SK-N-SH (cell line): Measurements from ENCODE around the gene MRPL14. TPM values are rescaled to one million over a fixed set of nuclear protein-coding genes. Genes with fewer than 3 reads are reported as not detected.

Source experiments
- CTCF ChIA-PET: fragments of 300-600, 350-600 bp; formaldehyde crosslinking; extraction: SDS; loops from one replicate; lab custom pipeline; 2021; lab: Yijun Ruan, JAX
- POLR2A ChIA-PET: fragments of 350-600 bp; sonication (Branson Sonifier 250); formaldehyde crosslinking; extraction: SDS; loops from one replicate; lab custom pipeline; 2020; ENCODE audit warnings: antibody characterized with exemption, inconsistent platforms; lab: Yijun Ruan, JAX
- DNase-seq: peaks from one replicate; pipeline ENCODE4 v3.0.0; 2012
- H2AFZ ChIP-seq: fragments of 200-600 bp; sonication (generic); 2 replicates; pipeline ENCODE4 v1.8.1; 2016; ENCODE audit warnings: antibody characterized with exemption, mild to moderate bottlenecking, low read depth
- H3F3A ChIP-seq: fragments of 200-600 bp; sonication (generic); replicated peaks from 2 replicates; pipeline ENCODE3; 2016; ENCODE audit warnings: antibody characterized with exemption, mild to moderate bottlenecking; ENCODE audit not compliant: insufficient read depth
- H3K27ac ChIP-seq, 2 experiments: fragments of 200-500 bp in 1 of 2; fragments of 200-600 bp in 1 of 2; sonication (Bioruptor generic) in 1 of 2; sonication (generic), shearing (Covaris generic) in 1 of 2; 2 replicates each; pipeline versions ENCODE4 v1.5.1 to v1.6.1; 2014 to 2016; ENCODE audit warnings: low read depth in 2 of 2, inconsistent platforms in 1 of 2, low read length in 1 of 2, mild to moderate bottlenecking in 1 of 2, mixed read lengths in 1 of 2
- H3K27me3 ChIP-seq: fragments of 200-600 bp; sonication (generic), shearing (Covaris generic); 2 replicates; pipeline ENCODE4 v1.6.1; 2016; ENCODE audit warnings: mixed run types; ENCODE audit not compliant: insufficient read depth
- H3K36me3 ChIP-seq, 2 experiments: fragments of 200-500 bp in 1 of 2; fragments of 200-600 bp in 1 of 2; sonication (Bioruptor generic) in 1 of 2; sonication (generic) in 1 of 2; replicated peaks in 1 of 2; 2 replicates each; pipeline versions ENCODE3 to v1.5.1; 2014 to 2016; ENCODE audit warnings: low read length in 1 of 2, mild to moderate bottlenecking in 1 of 2; ENCODE audit not compliant: insufficient read depth in 2 of 2, control insufficient read depth in 1 of 2
- H3K4me1 ChIP-seq, 2 experiments: fragments of 200-500 bp in 1 of 2; fragments of 200-600 bp in 1 of 2; sonication (Bioruptor generic) in 1 of 2; sonication (generic), shearing (Covaris generic) in 1 of 2; 2 replicates each; pipeline versions ENCODE4 v1.5.1 to v1.6.1; 2014 to 2016; ENCODE audit warnings: low read depth in 1 of 2, low read length in 1 of 2, mixed run types in 1 of 2; ENCODE audit not compliant: insufficient read depth in 2 of 2, control insufficient read depth in 1 of 2
- H3K4me2 ChIP-seq: fragments of 200-600 bp; sonication (generic), shearing (Covaris generic); 2 replicates; pipeline ENCODE4 v1.6.1; 2017; ENCODE audit warnings: mixed run types
- H3K4me3 ChIP-seq, 2 experiments: fragments of 200-500 bp in 1 of 2; fragments of 200-600 bp in 1 of 2; sonication (Bioruptor generic) in 1 of 2; sonication (generic), shearing (Covaris generic) in 1 of 2; 2 replicates each; pipeline versions ENCODE4 v1.5.1 to v1.8.1; 2014 to 2016; ENCODE audit warnings: low read depth in 2 of 2, inconsistent platforms in 1 of 2, low read length in 1 of 2, mild to moderate bottlenecking in 1 of 2, mixed read lengths in 1 of 2, moderate library complexity in 1 of 2
- H3K79me2 ChIP-seq: fragments of 200-600 bp; sonication (generic); 2 replicates; pipeline ENCODE4 v1.8.1; 2017; ENCODE audit warnings: mild to moderate bottlenecking; ENCODE audit not compliant: insufficient read depth
- H3K9ac ChIP-seq: fragments of 200-600 bp; sonication (generic); 2 replicates; pipeline ENCODE4 v1.6.1; 2017; ENCODE audit warnings: mixed run types
- H3K9me2 ChIP-seq: fragments of 200-600 bp; sonication (generic); 2 replicates; pipeline ENCODE4 v1.6.1; 2017; ENCODE audit warnings: mixed run types
- H3K9me3 ChIP-seq: fragments of 200-600 bp; sonication (generic); 2 replicates; pipeline ENCODE4 v1.6.1; 2017; ENCODE audit warnings: mixed run types, mild to moderate bottlenecking, moderate library complexity
- H4K20me1 ChIP-seq: fragments of 200-600 bp; sonication (generic); 2 replicates; pipeline ENCODE4 v1.6.1; 2017; ENCODE audit warnings: mild to moderate bottlenecking, mixed run types; ENCODE audit not compliant: insufficient read depth
- ELF1 ChIP-seq: IDR thresholded peaks from 2 replicates; pipeline ENCODE4 v1.4.0; 2012
- EZH2phosphoT487 ChIP-seq: fragments of 200-600 bp; sonication (generic); IDR thresholded peaks from 2 replicates; pipeline ENCODE4 v1.6.1; 2017; ENCODE audit warnings: low read depth, mixed run types, mild to moderate bottlenecking, antibody characterized with exemption, moderate library complexity, borderline replicate concordance
- FOXJ3 ChIP-seq: sonication (generic); formaldehyde crosslinking; IDR thresholded peaks from 2 replicates; pipeline ENCODE4 v1.5.1; 2020; ENCODE audit warnings: mild to moderate bottlenecking, missing genetic modification reagents
- JUND ChIP-seq: IDR thresholded peaks from 2 replicates; pipeline ENCODE4 v1.4.0; 2012
- MXI1 ChIP-seq: IDR thresholded peaks from 2 replicates; pipeline ENCODE4 v1.6.1; 2012; ENCODE audit warnings: mild to moderate bottlenecking, low read depth, low read length, improper control_type of control experiment
- NRF1 ChIP-seq: IDR thresholded peaks from 2 replicates; pipeline ENCODE4 v1.6.1; 2012; ENCODE audit warnings: low read depth, mild to moderate bottlenecking, low read length
- REST ChIP-seq: IDR thresholded peaks from 2 replicates; pipeline ENCODE4 v1.6.1; 2012; ENCODE audit warnings: mild to moderate bottlenecking, low read depth, low read length, moderate library complexity
- RFX5 ChIP-seq: IDR thresholded peaks from 2 replicates; pipeline ENCODE4 v1.6.1; 2012; ENCODE audit warnings: mild to moderate bottlenecking, improper control_type of control experiment, low read length
- SIN3A ChIP-seq: IDR thresholded peaks from 2 replicates; pipeline ENCODE4 v1.6.1; 2012; ENCODE audit warnings: low read depth, mild to moderate bottlenecking, low read length, moderate library complexity, borderline replicate concordance
- TAF1 ChIP-seq: IDR thresholded peaks from 2 replicates; pipeline ENCODE4 v1.6.1; 2012; ENCODE audit warnings: low read depth, mild to moderate bottlenecking, low read length, moderate library complexity, borderline replicate concordance
- TCF12 ChIP-seq: IDR thresholded peaks from 2 replicates; pipeline ENCODE4 v1.4.0; 2012
- USF1 ChIP-seq: IDR thresholded peaks from 2 replicates; pipeline ENCODE4 v1.4.0; 2012; ENCODE audit warnings: low read depth, borderline replicate concordance
- USF2 ChIP-seq: fragments of 150-350 bp; IDR thresholded peaks from 2 replicates; pipeline ENCODE4 v1.6.1; 2017; ENCODE audit warnings: antibody characterized with exemption, low read length, low read depth, borderline replicate concordance
- WGBS: methylation state at CpG from one replicate; pipeline ENCODE4 v1.1.6; 2017; ENCODE audit warnings: low lambda C conversion rate; 5-methylcytosine and 5-hydroxymethylcytosine counted together
- polyA plus RNA-seq, 3 experiments: library from polyadenylated mRNA; depleted of rRNA; stranded (reverse); fragments of >200 nt; gene quantifications; 2 replicates each; pipeline ENCODE4 v1.2.3, GENCODE V29; 2012

The MRPL14 gene
- polyA plus RNA-seq, 1 of the 3 experiments (the other 2 are of a cell fraction) = 97.0 TPM

- Histone ChIP-seq H3K4me3 (no peak overlapping the region), H3K9me2 (no peaks in the 10 kb centered on the region), H3K79me2 (no peaks in the 10 kb centered on the region), H2AFZ (no peak overlapping the region), H3K36me3 (peaks cover 4 to 5% of the 10 kb centered on the region in 2 experiments), H3K9me3 (no peaks in the 10 kb centered on the region), H3K27ac (no peak overlapping the region), H4K20me1 (peaks cover 8% of the 10 kb centered on the region; the same call in 1 of the 2 replicates), H3K4me2 (no peak overlapping the region), H3K9ac (no peak overlapping the region), H3K4me1 (no peaks in the 10 kb centered on the region; a peak in 1 of 4 replicates), H3K27me3 (no peaks in the 10 kb centered on the region), H3F3A (peaks cover 11% of the 10 kb centered on the region)
- ChIA-PET POLR2A (interaction anchor here (0.5 to 2.8 kb wide), 2 partner anchors 149 to 480 kb away, joined by 3 to 10 read pairs; partner anchors contain the start of gene HSP90AB1), CTCF (interaction anchor here (0.6 to 9.2 kb wide), 14 partner anchors 12 to 187 kb away, joined by 3 to 158 read pairs (median 6); partner anchors contain the start of gene CAPN11)
- WGBS = 68% methylated on average over 2 of the region's 2 CpGs
- DNase-seq = no peak
- TF ChIP-seq TAF1 (no peak), USF2 (no peak), TCF12 (no peak), FOXJ3 (no peak), USF1 (no peak), SIN3A (no peak), NRF1 (no peak), MXI1 (no peak), RFX5 (no peak), REST (no peak), JUND (no peak), EZH2phosphoT487 (no peak), ELF1 (no peak)
Measured at GRCh38 chr6:44097782-44098317, 29.4 kb downstream of the MRPL14 start.
